HepG2 (cell line): ENCODE results near the gene RBM23. TPM values are rescaled to one million over a fixed set of nuclear protein-coding genes. Genes with fewer than 3 reads are reported as not detected.

ENCODE experiments used
- ARNTL ChIP-seq: sonication (generic); formaldehyde crosslinking; IDR thresholded peaks from 2 replicates; pipeline ENCODE4 v1.4.0; 2020; ENCODE audit warnings: mild to moderate bottlenecking, missing genetic modification reagents
- GTF3A ChIP-seq: sonication (generic); formaldehyde crosslinking; conservative IDR thresholded peaks from 2 replicates; pipeline ENCODE4 v1.4.0; 2020; ENCODE audit warnings: mild to moderate bottlenecking, missing genetic modification reagents
- KDM5A ChIP-seq: fragments of 200-600 bp; sonication (generic); IDR thresholded peaks from 2 replicates; pipeline ENCODE4 v1.7.0; 2018; ENCODE audit warnings: antibody characterized with exemption, mild to moderate bottlenecking, low read length, borderline replicate concordance
- MEIS1 ChIP-seq: sonication (generic); formaldehyde crosslinking; IDR thresholded peaks from 2 replicates; pipeline ENCODE4 v1.9.0; 2021; ENCODE audit warnings: mild to moderate bottlenecking, missing genetic modification reagents, moderate library complexity, borderline replicate concordance
- NFE2L1 ChIP-seq: sonication (generic); formaldehyde crosslinking; IDR thresholded peaks from 2 replicates; pipeline ENCODE4 v1.4.0; 2020; ENCODE audit warnings: missing genetic modification reagents, mild to moderate bottlenecking, borderline replicate concordance
- NR2C2 ChIP-seq: sonication (generic); formaldehyde crosslinking; IDR thresholded peaks from 2 replicates; pipeline ENCODE4 v1.4.0; 2020; ENCODE audit warnings: missing genetic modification reagents, mild to moderate bottlenecking, moderate library complexity, borderline replicate concordance
- ZNF253 ChIP-seq: sonication (generic); formaldehyde crosslinking; IDR thresholded peaks from 2 replicates; pipeline ENCODE4 v1.8.0; 2022; ENCODE audit warnings: mild to moderate bottlenecking, missing genetic modification reagents, borderline replicate concordance
- ZNF296 ChIP-seq: sonication (generic); formaldehyde crosslinking; conservative IDR thresholded peaks from 2 replicates; pipeline ENCODE4 v1.5.0; 2020; ENCODE audit warnings: mild to moderate bottlenecking, missing genetic modification reagents
- ZNF354B ChIP-seq: sonication (generic); formaldehyde crosslinking; IDR thresholded peaks from 2 replicates; pipeline ENCODE4 v1.8.0; 2022; ENCODE audit warnings: mild to moderate bottlenecking, missing genetic modification reagents
- ZNF441 ChIP-seq: sonication (generic); formaldehyde crosslinking; IDR thresholded peaks from 2 replicates; pipeline ENCODE4 v1.7.0; 2021; ENCODE audit warnings: missing genetic modification reagents, borderline replicate concordance
- polyA plus RNA-seq, 8 experiments: library from polyadenylated mRNA; depleted of rRNA in 3 of 8; stranded (reverse) in 7 of 8; unstranded in 1 of 8; fragments of >200 nt; fragmentation: Illumina TruSeq in 4 of 8; extraction: Trizol in 4 of 8; gene quantifications; 2 replicates each; pipeline versions ENCODE4 v1.2.1 to v1.2.3, GENCODE V29; 2011 to 2016; ENCODE audit warnings: low read depth in 4 of 8, missing spikeins in 1 of 8, mixed read lengths in 1 of 8; ENCODE audit not compliant: insufficient read depth in 1 of 8
- total RNA-seq, 5 experiments: library from RNA; depleted of rRNA; stranded (reverse); fragments of >200 nt; fragmentation: Illumina TruSeq; extraction: Trizol; gene quantifications; 2 replicates each; pipeline ENCODE4 v1.2.3, GENCODE V29; 2016; ENCODE audit warnings: low read depth in 1 of 5
- TF ChIP-seq, protein P1 (sequence below): sonication (generic); formaldehyde crosslinking; conservative IDR thresholded peaks from 2 replicates; pipeline ENCODE4 v1.4.0; 2020; ENCODE audit warnings: missing genetic modification reagents
- TF ChIP-seq, protein P2 (sequence below): sonication (generic); formaldehyde crosslinking; IDR thresholded peaks from 2 replicates; pipeline ENCODE4 v1.4.0; 2020; ENCODE audit warnings: mild to moderate bottlenecking, missing genetic modification reagents

The RBM23 gene
- total and polyA plus RNA-seq, 2 of the 13 experiments (the other 11 are each of a cell fraction or from before 2014, with no cell fraction given): 1.5 to 2.1 TPM

DNA sequence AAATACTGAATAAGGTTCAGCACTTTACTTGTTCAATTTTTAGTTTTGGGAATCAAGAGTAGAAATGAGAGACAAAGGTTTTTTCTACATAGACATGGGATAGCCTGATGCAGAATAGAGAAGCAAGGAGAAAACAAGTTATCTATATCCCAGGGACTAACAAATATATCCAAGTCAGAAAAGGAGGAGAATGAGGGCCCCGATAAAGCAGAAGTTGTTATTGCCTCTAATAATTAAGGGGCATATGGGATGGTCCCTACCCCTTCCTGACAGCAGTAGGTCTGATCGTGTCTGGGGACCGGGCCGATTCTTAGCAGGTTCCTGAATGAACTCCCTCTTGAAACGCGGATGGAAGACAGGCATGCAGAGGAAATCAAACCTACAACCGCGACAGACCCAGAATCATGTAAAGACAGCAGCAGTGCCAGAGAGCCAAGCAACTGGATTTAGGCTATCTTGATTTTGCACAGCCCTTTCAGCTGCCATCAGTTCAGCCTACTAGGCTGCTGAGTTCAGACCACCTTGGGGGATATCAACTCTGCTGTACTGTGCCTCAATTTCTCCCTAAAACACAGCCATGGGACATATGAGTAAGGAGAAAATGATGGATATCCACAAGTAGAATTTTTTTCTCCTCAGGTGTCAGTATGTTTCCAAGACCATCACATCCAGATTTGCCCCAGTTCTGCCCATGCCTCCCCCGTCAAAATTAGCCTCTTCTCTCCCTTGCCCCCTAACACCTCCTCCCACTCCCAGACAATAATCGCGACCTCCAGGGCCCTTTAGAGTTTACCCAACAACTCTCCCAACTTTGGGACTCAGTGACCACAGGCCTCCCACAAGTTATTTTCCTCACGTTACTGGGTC is 9.5 kb upstream of the RBM23 start (continued):
- TF ChIP-seq ZNF253 (CRISPR knock-in tag) (0 out of 2 replicates have a peak, but pooled peaks have one; percentile 82), NR2C2 (peak; percentile 6; the same call in 1 of the 2 replicates), ZNF296 (CRISPR knock-in tag) (no peak), GTF3A (CRISPR knock-in tag) (peak; percentile 31; the same call in 1 of the 2 replicates), MEIS1 (CRISPR knock-in tag) (0 out of 2 replicates have a peak, but pooled peaks have one; percentile 15), ZNF354B (CRISPR knock-in tag) (peak; percentile 73; the same call in 1 of the 2 replicates), ZNF441 (CRISPR knock-in tag) (0 out of 2 replicates have a peak, but pooled peaks have one; percentile 61), ARNTL (CRISPR knock-in tag) (peak; percentile 54; the same call in 1 of the 2 replicates), NFE2L1 (CRISPR knock-in tag) (0 out of 2 replicates have a peak, but pooled peaks have one; percentile 51), KDM5A (no peak)
- TF ChIP-seq, protein P1, sequence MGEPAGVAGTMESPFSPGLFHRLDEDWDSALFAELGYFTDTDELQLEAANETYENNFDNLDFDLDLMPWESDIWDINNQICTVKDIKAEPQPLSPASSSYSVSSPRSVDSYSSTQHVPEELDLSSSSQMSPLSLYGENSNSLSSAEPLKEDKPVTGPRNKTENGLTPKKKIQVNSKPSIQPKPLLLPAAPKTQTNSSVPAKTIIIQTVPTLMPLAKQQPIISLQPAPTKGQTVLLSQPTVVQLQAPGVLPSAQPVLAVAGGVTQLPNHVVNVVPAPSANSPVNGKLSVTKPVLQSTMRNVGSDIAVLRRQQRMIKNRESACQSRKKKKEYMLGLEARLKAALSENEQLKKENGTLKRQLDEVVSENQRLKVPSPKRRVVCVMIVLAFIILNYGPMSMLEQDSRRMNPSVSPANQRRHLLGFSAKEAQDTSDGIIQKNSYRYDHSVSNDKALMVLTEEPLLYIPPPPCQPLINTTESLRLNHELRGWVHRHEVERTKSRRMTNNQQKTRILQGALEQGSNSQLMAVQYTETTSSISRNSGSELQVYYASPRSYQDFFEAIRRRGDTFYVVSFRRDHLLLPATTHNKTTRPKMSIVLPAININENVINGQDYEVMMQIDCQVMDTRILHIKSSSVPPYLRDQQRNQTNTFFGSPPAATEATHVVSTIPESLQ (CRISPR knock-in tag): 0 out of 2 replicates have a peak, but pooled peaks have one; percentile 62
- TF ChIP-seq, protein P2, sequence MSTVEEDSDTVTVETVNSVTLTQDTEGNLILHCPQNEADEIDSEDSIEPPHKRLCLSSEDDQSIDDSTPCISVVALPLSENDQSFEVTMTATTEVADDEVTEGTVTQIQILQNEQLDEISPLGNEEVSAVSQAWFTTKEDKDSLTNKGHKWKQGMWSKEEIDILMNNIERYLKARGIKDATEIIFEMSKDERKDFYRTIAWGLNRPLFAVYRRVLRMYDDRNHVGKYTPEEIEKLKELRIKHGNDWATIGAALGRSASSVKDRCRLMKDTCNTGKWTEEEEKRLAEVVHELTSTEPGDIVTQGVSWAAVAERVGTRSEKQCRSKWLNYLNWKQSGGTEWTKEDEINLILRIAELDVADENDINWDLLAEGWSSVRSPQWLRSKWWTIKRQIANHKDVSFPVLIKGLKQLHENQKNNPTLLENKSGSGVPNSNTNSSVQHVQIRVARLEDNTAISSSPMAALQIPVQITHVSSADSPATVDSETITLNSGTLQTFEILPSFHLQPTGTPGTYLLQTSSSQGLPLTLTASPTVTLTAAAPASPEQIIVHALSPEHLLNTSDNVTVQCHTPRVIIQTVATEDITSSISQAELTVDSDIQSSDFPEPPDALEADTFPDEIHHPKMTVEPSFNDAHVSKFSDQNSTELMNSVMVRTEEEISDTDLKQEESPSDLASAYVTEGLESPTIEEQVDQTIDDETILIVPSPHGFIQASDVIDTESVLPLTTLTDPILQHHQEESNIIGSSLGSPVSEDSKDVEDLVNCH: peak; percentile 68; the same call in 1 of the 2 replicates
- TF ChIP-seq, all 625 proteins: peak for 70
